K562 (cell line): ENCODE data around the gene OR9Q1. TPM values are rescaled to one million over a fixed set of nuclear protein-coding genes. Genes with fewer than 3 reads are reported as not detected.

ENCODE experiments used
- ATAC-seq: fragments of 200-7000 bp; cut with Tn5 transposase; 3 replicates; pipeline ENCODE4 v1.9.1; 2020; ENCODE audit warnings: moderate library complexity
- BruUV-seq: library from RNA; stranded (reverse); fragments of 400-500 nt; replicated peaks from 2 replicates; lab custom pipeline; 2021; lab: Mats Ljungman, UMichigan
- CTCF ChIA-PET: fragments of 300-600 bp; formaldehyde crosslinking; extraction: SDS; loops from one replicate; lab custom pipeline; 2021; ENCODE audit warnings: low intra/inter-chr PET ratio; lab: Yijun Ruan, JAX
- POLR2A ChIA-PET: fragments of 300-600, 350-650 bp; sonication (Branson Sonifier 250); formaldehyde crosslinking; extraction: SDS; loops from one replicate; lab custom pipeline; 2021; ENCODE audit warnings: antibody characterized with exemption, inconsistent platforms; lab: Yijun Ruan, JAX
- DNase-seq, 4 experiments: peaks; one replicate each; pipeline versions ENCODE4 v3.0.0 to v3.0.0-alpha.2; 2011 to 2018; ENCODE audit warnings: low spot score in 3 of 4, mixed read lengths in 3 of 4; ENCODE audit errors: extremely low read depth in 1 of 4
- FAIRE-seq: peaks from 2 replicates; lab custom pipeline; 2011; peaks lifted over from hg19 to GRCh38; lab: Jason Lieb, UNC
- H2AFZ ChIP-seq: 2 replicates; pipeline ENCODE4 v1.6.0; 2011; ENCODE audit warnings: low read depth, low read length, control low read depth, inconsistent platforms
- H3K27ac ChIP-seq: fragments of 200-600 bp; 3 replicates; pipeline ENCODE4 v1.8.0; 2011; ENCODE audit warnings: low read depth, mild to moderate bottlenecking, control low read depth, inconsistent platforms, low read length, moderate library complexity, mixed read lengths; ENCODE audit errors: extremely low read depth
- H3K27me3 ChIP-seq, 2 experiments: fragments of 300-600 bp in 1 of 2; 2 replicates in 1 of 2; 3 replicates in 1 of 2; pipeline versions ENCODE4 v1.6.0 to v1.8.0; 2011; ENCODE audit warnings: inconsistent platforms in 2 of 2, low read length in 2 of 2, mild to moderate bottlenecking in 1 of 2, mixed read lengths in 1 of 2, moderate library complexity in 1 of 2; ENCODE audit not compliant: control insufficient read depth in 2 of 2, insufficient read depth in 2 of 2
- H3K36me3 ChIP-seq: fragments of 300-600 bp; 3 replicates; pipeline ENCODE4 v1.8.0; 2011; ENCODE audit warnings: mild to moderate bottlenecking, low read length, inconsistent platforms; ENCODE audit not compliant: control insufficient read depth, insufficient read depth
- H3K4me1 ChIP-seq, 2 experiments: fragments of 200-600 bp in 1 of 2; replicated peaks in 1 of 2; 2 replicates in 1 of 2; 3 replicates in 1 of 2; pipeline versions ENCODE4 v1.5.1 to v1.8.0; 2011; ENCODE audit warnings: inconsistent platforms in 2 of 2, low read length in 2 of 2, mild to moderate bottlenecking in 1 of 2, mixed read lengths in 1 of 2, moderate library complexity in 1 of 2; ENCODE audit not compliant: control insufficient read depth in 2 of 2, insufficient read depth in 2 of 2
- H3K4me2 ChIP-seq: 2 replicates; pipeline ENCODE4 v1.6.1; 2011; ENCODE audit warnings: low read length, control low read depth, inconsistent platforms, mixed read lengths; ENCODE audit not compliant: insufficient read depth
- H3K4me3 ChIP-seq: fragments of 200-600 bp; sonication (generic), shearing (Covaris generic); 2 replicates; pipeline ENCODE4 v1.5.1; 2016; ENCODE audit warnings: control low read depth, inconsistent platforms
- H3K79me2 ChIP-seq: fragments of 200-600 bp; 3 replicates; pipeline ENCODE4 v1.8.0; 2011; ENCODE audit warnings: low read length, inconsistent platforms; ENCODE audit not compliant: control insufficient read depth, insufficient read depth
- H3K9ac ChIP-seq, 2 experiments: 2 replicates each; pipeline versions ENCODE4 v1.6.0 to v1.6.1; 2011; ENCODE audit warnings: low read depth in 2 of 2, low read length in 2 of 2, control low read depth in 1 of 2, inconsistent platforms in 1 of 2, mild to moderate bottlenecking in 1 of 2, mixed read lengths in 1 of 2; ENCODE audit not compliant: insufficient read depth in 1 of 2
- H3K9me1 ChIP-seq: one replicate; pipeline ENCODE4 v1.6.0; 2011; ENCODE audit warnings: inconsistent platforms, mild to moderate bottlenecking, low read length, moderate library complexity; ENCODE audit not compliant: control insufficient read depth, insufficient read depth
- H3K9me3 ChIP-seq: replicated peaks from 2 replicates; pipeline ENCODE4 v1.5.1; 2011; ENCODE audit warnings: low read depth, low read length, inconsistent platforms; ENCODE audit not compliant: control insufficient read depth, insufficient read depth
- H4K20me1 ChIP-seq: replicated peaks from 2 replicates; pipeline ENCODE4 v1.6.1; 2011; ENCODE audit warnings: low read length, inconsistent platforms, mixed read lengths; ENCODE audit not compliant: control insufficient read depth, insufficient read depth
- BRF1 ChIP-seq: IDR thresholded peaks from 3 replicates; pipeline ENCODE4 v1.6.1; 2011; ENCODE audit warnings: borderline replicate concordance, mild to moderate bottlenecking; ENCODE audit not compliant: insufficient read length; ENCODE audit errors: extremely low read depth
- CBFB ChIP-seq: sonication (generic); formaldehyde crosslinking; IDR thresholded peaks from 2 replicates; pipeline ENCODE4 v1.4.0; 2020; ENCODE audit warnings: mild to moderate bottlenecking, missing genetic modification reagents
- E2F3 ChIP-seq: fragments of 250-450 bp; sonication (Bioruptor Pico); IDR thresholded peaks from 2 replicates; pipeline ENCODE4 v1.4.0; 2020; ENCODE audit warnings: mild to moderate bottlenecking
- ELF4 ChIP-seq: fragments of 450-650 bp; formaldehyde crosslinking; IDR thresholded peaks from 2 replicates; pipeline ENCODE4 v1.4.0; 2022; ENCODE audit warnings: missing genetic modification characterization
- HDAC2 ChIP-seq: fragments of 450-650 bp; IDR thresholded peaks from 2 replicates; pipeline ENCODE4 v1.6.1; 2016; ENCODE audit warnings: mild to moderate bottlenecking
- HDAC3 ChIP-seq: fragments of 450-650 bp; IDR thresholded peaks from 2 replicates; pipeline ENCODE4 v1.6.1; 2018; ENCODE audit warnings: borderline replicate concordance, mild to moderate bottlenecking, moderate library complexity; ENCODE audit not compliant: partially characterized antibody
- HIVEP1 ChIP-seq: fragments of 250-450 bp; sonication (Bioruptor Pico); IDR thresholded peaks from 2 replicates; pipeline ENCODE4 v1.4.0; 2020; ENCODE audit warnings: mild to moderate bottlenecking
- ILK ChIP-seq: fragments of 450-650 bp; IDR thresholded peaks from 2 replicates; pipeline ENCODE4 v1.6.1; 2016; ENCODE audit warnings: missing genetic modification characterization, low read depth, mild to moderate bottlenecking, missing compliant biosample characterization, moderate library complexity, borderline replicate concordance
- KDM1A ChIP-seq, 2 experiments: fragments of 450-650 bp; IDR thresholded peaks; 2 replicates each; pipeline ENCODE4 v1.6.1; 2016; ENCODE audit warnings: mild to moderate bottlenecking in 2 of 2
- NRF1 ChIP-seq, 2 experiments: fragments of 450-650 bp; IDR thresholded peaks in 1 of 2; conservative IDR thresholded peaks in 1 of 2; 2 replicates each; pipeline ENCODE4 v1.6.1; 2014; ENCODE audit warnings: mild to moderate bottlenecking in 2 of 2
- PURB ChIP-seq: sonication (generic); formaldehyde crosslinking; IDR thresholded peaks from 2 replicates; pipeline ENCODE4 v1.9.0; 2021; ENCODE audit warnings: low read depth, mild to moderate bottlenecking, missing genetic modification reagents
- SETDB1 ChIP-seq: IDR thresholded peaks from one replicate; pipeline ENCODE4 v1.6.1; 2012; ENCODE audit warnings: low read length, control low read depth, inconsistent platforms
- SP1 ChIP-seq: sonication (generic); formaldehyde crosslinking; IDR thresholded peaks from 2 replicates; pipeline ENCODE4 v1.8.1; 2022; ENCODE audit warnings: mild to moderate bottlenecking, missing genetic modification reagents
- TRIM28 ChIP-seq: fragments of 450-650 bp; IDR thresholded peaks from 2 replicates; pipeline ENCODE4 v1.6.1; 2017
- ZNF324 ChIP-seq: fragments of 250-450 bp; sonication (Bioruptor Pico); IDR thresholded peaks from 2 replicates; pipeline ENCODE4 v1.4.0; 2020; ENCODE audit warnings: mild to moderate bottlenecking
- ZNF512 ChIP-seq: IDR thresholded peaks from 2 replicates; pipeline ENCODE4 v1.6.1; 2016; ENCODE audit warnings: missing genetic modification characterization, missing compliant biosample characterization
- ZNF655 ChIP-seq: fragments of 250-450 bp; sonication (Bioruptor Pico); IDR thresholded peaks from 2 replicates; pipeline ENCODE4 v1.5.0; 2021
- ZNF695 ChIP-seq: fragments of 450-650 bp; formaldehyde crosslinking; IDR thresholded peaks from 2 replicates; pipeline ENCODE4 v1.4.0; 2020; ENCODE audit warnings: mild to moderate bottlenecking, moderate library complexity
- ZNF696 ChIP-seq: fragments of 250-450 bp; sonication (Bioruptor Pico); conservative IDR thresholded peaks from 2 replicates; pipeline ENCODE4 v1.4.0; 2020; ENCODE audit warnings: mild to moderate bottlenecking, moderate library complexity
- WGBS: fragments of 100-300 bp; shearing (Covaris generic); methylation state at CpG from one replicate; pipeline ENCODE4 v1.1.6; 2016; ENCODE audit warnings: low coverage, mixed read lengths; ENCODE audit not compliant: insufficient coverage; ENCODE audit errors: missing lambda C conversion rate; 5-methylcytosine and 5-hydroxymethylcytosine counted together
- in situ Hi-C: fragments of 300-500 bp; cut with MboI; formaldehyde crosslinking; loops from 4 replicates; pipeline ENCODE4 v1.15.0; 2018; ENCODE audit warnings: inconsistent platforms, mixed read lengths
- intact Hi-C: fragments of 100-400 bp; cut with micrococcal nuclease; formaldehyde crosslinking; loops from 2 replicates; pipeline ENCODE4 v1.14.2; 2022
- polyA plus RNA-seq, 8 experiments: library from polyadenylated mRNA; depleted of rRNA in 4 of 8; stranded (reverse) in 5 of 8; unstranded in 3 of 8; fragments of >200 nt; fragmentation: Nextera tagmentation in 2 of 8; fragmentation: Illumina TruSeq in 1 of 8; extraction: Ambion mirVana in 2 of 8; extraction: Trizol in 1 of 8; gene quantifications; 2 replicates each; pipeline versions ENCODE4 v1.2.1 to v1.2.3, GENCODE V29; 2011 to 2014; ENCODE audit warnings: inconsistent platforms in 1 of 8, missing spikeins in 1 of 8
- total RNA-seq, 7 experiments: library from RNA; depleted of rRNA in 6 of 7; stranded (reverse); fragments of >200 nt in 6 of 7; fragmentation: Illumina TruSeq in 2 of 7; extraction: Trizol in 2 of 7; gene quantifications; 2 replicates each; pipeline versions ENCODE4 v1.2.1 to v1.2.3, GENCODE V29; 2011 to 2021; ENCODE audit warnings: low replicate concordance in 1 of 7

Gene OR9Q1
- total and polyA plus RNA-seq, 9 of the 15 experiments (the other 6 are each of a cell fraction or from before 2014, with no cell fraction given): not detected

GRCh38 chr11:58059007-58059350, 35.3 kb downstream of the OR9Q1 start (continued):
- TF ChIP-seq HDAC3 (no peak), ZNF695 (CRISPR knock-in tag) (no peak), HDAC2 (no peak)

GRCh38 chr11:58060535-58060934, 36.9 kb downstream of the OR9Q1 start:
- Histone ChIP-seq H3K9ac (no peak overlapping the region), H3K9me1 (no peaks in the 10 kb centered on the region), H3K79me2 (no peaks in the 10 kb centered on the region), H3K27me3 (no peaks in the 10 kb centered on the region), H3K4me1 (no peaks in the 10 kb centered on the region), H3K36me3 (no peaks in the 10 kb centered on the region), H4K20me1 (no peaks in the 10 kb centered on the region), H2AFZ (no peak overlapping the region), H3K27ac (no peak overlapping the region), H3K4me2 (no peak overlapping the region), H3K9me3 (no peaks in the 10 kb centered on the region), H3K4me3 (no peak overlapping the region)
- TF ChIP-seq ZNF512 (tag) (no peak), E2F3 (CRISPR knock-in tag) (no peak), ELF4 (CRISPR knock-in tag) (no peak), HIVEP1 (CRISPR knock-in tag) (no peak), ILK (tag) (no peak), ZNF324 (CRISPR knock-in tag) (no peak), CBFB (no peak), KDM1A (IDR thresholded peaks at IDR 0.05) (no peak), BRF1 (no peak), ZNF696 (CRISPR knock-in tag) (no peak), SP1 (CRISPR knock-in tag) (no peak), ZNF655 (no peak), PURB (CRISPR knock-in tag) (no peak), TRIM28 (no peak), SETDB1 (no peak), NRF1 (conservative IDR thresholded peaks at IDR 0.05 in 1 of 2, IDR thresholded peaks at IDR 0.05 in 1 of 2) (no peak)
- CTCF ChIA-PET: no interaction called here
- ATAC-seq (no peak), FAIRE-seq (no peak), DNase-seq (no peak)
- intact Hi-C loops: loop anchor here (10.0 kb wide), 2 partner anchors 226 to 396 kb away; partner anchors contain the start of gene ZDHHC5
- POLR2A ChIA-PET: interaction anchor here (0.6 kb wide), 1 partner anchor 419 kb away, joined by 3 read pairs; no protein-coding TSS in a partner anchor
- in situ Hi-C loops: no loop called here
- BruUV-seq: no TSS peak
- 2% methylated on average over 3 of the region's 3 CpGs for WGBS
